Transverse colon (tissue), 4 donors: Measurements from ENCODE around the gene FAM186B. TPM values are rescaled to one million over a fixed set of nuclear protein-coding genes. Genes with fewer than 3 reads are reported as not detected.

Experiments
- DNase-seq: peaks from one replicate; pipeline ENCODE4 v3.0.0-alpha.2; 2019
- H3K27ac ChIP-seq, 4 donors: fragments of 200-600 bp; sonication (generic); 2 replicates each; pipeline ENCODE4 v1.5.1; 2016 to 2018; ENCODE audit warnings: inconsistent platforms in 4 of 4
- H3K27me3 ChIP-seq: fragments of 200-600 bp; sonication (generic); 2 replicates; pipeline ENCODE4 v1.5.1; 2017; ENCODE audit warnings: inconsistent platforms
- H3K36me3 ChIP-seq, 4 donors: fragments of 200-600 bp; sonication (generic); 2 replicates each; pipeline ENCODE4 v1.5.1; 2017 to 2019; ENCODE audit warnings: inconsistent platforms in 4 of 4
- H3K4me1 ChIP-seq, 4 donors: fragments of 200-600 bp; sonication (generic); 2 replicates each; pipeline ENCODE4 v1.5.1; 2017 to 2020; ENCODE audit warnings: inconsistent platforms in 4 of 4
- H3K4me3 ChIP-seq, 4 donors: fragments of 200-600 bp; sonication (generic); 1 replicate in 1 of 4; 2 replicates in 3 of 4; pipeline versions ENCODE4 v1.5.1 to v1.6.1; 2017 to 2019; ENCODE audit warnings: inconsistent platforms in 4 of 4
- H3K9me3 ChIP-seq, 2 donors: fragments of 200-600 bp; sonication (generic); 2 replicates each; pipeline ENCODE4 v1.5.1; 2017 to 2019; ENCODE audit warnings: inconsistent platforms in 2 of 2
- CTCF ChIP-seq, 5 experiments: fragments of 200-600 bp in 3 of 5; fragments of 450-650 bp in 2 of 5; sonication (generic) in 3 of 5; IDR thresholded peaks; 1 replicate in 2 of 5; 2 replicates in 3 of 5; pipeline ENCODE4 v1.5.1; 2016 to 2017; ENCODE audit warnings: antibody characterized with exemption in 5 of 5, inconsistent platforms in 3 of 5, mild to moderate bottlenecking in 2 of 5, moderate library complexity in 1 of 5
- EP300 ChIP-seq: sonication (generic); formaldehyde crosslinking; IDR thresholded peaks from one replicate; pipeline ENCODE4 v1.6.1; 2017; ENCODE audit warnings: antibody characterized with exemption, low read depth
- POLR2A ChIP-seq: fragments of 450-650 bp; IDR thresholded peaks from one replicate; pipeline ENCODE4 v1.6.1; 2016; ENCODE audit warnings: antibody characterized with exemption, mild to moderate bottlenecking, moderate library complexity
- POLR2AphosphoS5 ChIP-seq, 3 donors: sonication (generic); formaldehyde crosslinking; IDR thresholded peaks; one replicate each; pipeline ENCODE4 v1.6.1; 2016; ENCODE audit warnings: antibody characterized with exemption in 3 of 3
- WGBS, 2 donors: methylation state at CpG; one replicate each; pipeline ENCODE4 v1.1.5; 2018; ENCODE audit warnings: low coverage in 1 of 2; 5-methylcytosine and 5-hydroxymethylcytosine counted together
- in situ Hi-C, 4 donors: fragments of 200-750 bp; cut with MboI; loops; one replicate each; pipeline versions ENCODE4 v1.15.0 to v1.15.1; 2017; ENCODE audit warnings: low sequenced_read_pairs in 3 of 4, low pct_ligation_motif_present in 1 of 4, low pct_unique_long_range_greater_than_20kb in 1 of 4
- intact Hi-C: fragments of 100-400 bp; cut with DNase I; formaldehyde crosslinking; loops from one replicate; pipeline ENCODE4 v1.15.1; 2023; ENCODE audit warnings: low total_unique reads
- total RNA-seq, 4 donors: library from RNA; depleted of rRNA; stranded (reverse); fragments of >200 nt; gene quantifications; one replicate each; pipeline ENCODE4 v1.1.0, GENCODE V29; 2016

FAM186B gene
- total RNA-seq, 4 donors from 2014 or later = 0.14 to 0.64 TPM; not detected in 2

- H3K4me3 ChIP-seq = no peak overlapping the region
- intact Hi-C loops = no loop called here
- WGBS, 2 donors = 98 to 100% methylated on average over 4 to 11 of the region's 11 CpGs
- no peak overlapping the region for H3K27ac ChIP-seq
- no peaks in the 10 kb centered on the region for H3K36me3 ChIP-seq
- H3K27me3 ChIP-seq = no peaks in the 10 kb centered on the region
- H3K4me1 ChIP-seq = peaks cover 0 to 7% (median 0%) of the 10 kb centered on the region in 4 donors
- DNase-seq = no peak
- in situ Hi-C loops = no loop called here
- TF ChIP-seq POLR2A = no peak
- TF ChIP-seq EP300 = no peak
- TF ChIP-seq CTCF (IDR thresholded peaks at IDR 0.05) = no peak
- no peak for TF ChIP-seq POLR2AphosphoS5 (IDR thresholded peaks at IDR 0.05)
- no peaks in the 10 kb centered on the region for H3K9me3 ChIP-seq
These were observed 44.0 kb upstream of the FAM186B start for GRCh38 chr12:49649445-49649844.

- Histone ChIP-seq H3K27me3 (no peaks in the 10 kb centered on the region), H3K9me3 (no peaks in the 10 kb centered on the region), H3K36me3 (no peaks in the 10 kb centered on the region), H3K4me3 (no peak overlapping the region), H3K4me1 (peaks cover 0 to 7% (median 0%) of the 10 kb centered on the region in 4 donors), H3K27ac (no peak overlapping the region)
- in situ Hi-C loops (no loop called here), intact Hi-C loops (no loop called here)
- TF ChIP-seq POLR2AphosphoS5 (IDR thresholded peaks at IDR 0.05) = no peak
- no peak for TF ChIP-seq EP300
- TF ChIP-seq CTCF (IDR thresholded peaks at IDR 0.05) = no peak
- TF ChIP-seq POLR2A = no peak
- 40 to 64% methylated on average over 2 to 3 of the region's 3 CpGs for WGBS, 2 donors
- DNase-seq = no peak
These were observed 43.2 kb upstream of the FAM186B start for GRCh38 chr12:49648712-49649003.

GRCh38 chr12:49647827-49648711, 42.6 kb upstream of the FAM186B start:
- 85 to 88% methylated on average over 4 to 15 of the region's 15 CpGs for WGBS, 2 donors
- Histone ChIP-seq H3K27ac (peak overlapping the region in 2 of 4 donors; percentile 9 to 34), H3K4me1 (peaks cover 0 to 7% (median 0%) of the 10 kb centered on the region in 4 donors), H3K9me3 (no peaks in the 10 kb centered on the region), H3K27me3 (no peaks in the 10 kb centered on the region), H3K36me3 (no peaks in the 10 kb centered on the region), H3K4me3 (no peak overlapping the region)
- no peak for TF ChIP-seq CTCF (IDR thresholded peaks at IDR 0.05)
- TF ChIP-seq POLR2A = no peak
- no peak for TF ChIP-seq POLR2AphosphoS5 (IDR thresholded peaks at IDR 0.05)
- no peak for TF ChIP-seq EP300
- DNase-seq = no peak
- in situ Hi-C loops = no loop called here
- intact Hi-C loops = no loop called here

GRCh38 chr12:49646871-49647654, 41.6 kb upstream of the FAM186B start:
- H3K4me3 ChIP-seq = no peak overlapping the region
- peaks cover 0 to 7% (median 0%) of the 10 kb centered on the region in 4 donors for H3K4me1 ChIP-seq
- H3K27me3 ChIP-seq = no peaks in the 10 kb centered on the region
- no peak for DNase-seq
- peak overlapping the region in 2 of 4 donors; percentile 9 to 34 for H3K27ac ChIP-seq
- WGBS, 2 donors = 41 to 83% methylated on average over 3 to 8 of the region's 12 CpGs
- H3K9me3 ChIP-seq = no peaks in the 10 kb centered on the region
- in situ Hi-C loops (no loop called here), intact Hi-C loops (no loop called here)
- no peaks in the 10 kb centered on the region for H3K36me3 ChIP-seq
- TF ChIP-seq POLR2A (no peak), CTCF (IDR thresholded peaks at IDR 0.05) (no peak), POLR2AphosphoS5 (IDR thresholded peaks at IDR 0.05) (no peak)
